ENCODE measurements around the gene RAP1GDS1.

DNA sequence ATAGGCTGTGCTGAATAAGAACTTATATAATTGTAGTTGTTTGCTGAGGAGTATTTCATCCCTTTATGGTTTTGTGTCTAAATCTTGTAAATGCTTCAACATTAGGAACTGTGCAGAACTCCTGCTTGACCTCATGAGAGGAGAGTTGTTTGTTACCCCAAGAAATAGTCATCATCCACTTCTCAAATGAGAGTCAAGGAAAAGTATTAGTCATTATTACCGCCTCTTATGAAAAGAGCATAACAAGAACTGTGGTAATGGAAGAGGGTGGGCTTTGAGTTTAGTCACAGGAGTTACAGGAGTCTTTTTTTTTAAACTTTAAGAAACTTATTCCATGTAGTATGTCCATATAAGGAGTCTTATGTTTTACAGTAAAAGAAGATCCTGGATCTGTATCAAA lies 132.9 kb downstream of the RAP1GDS1 start:
- TF ChIP-seq, protein P1, sequence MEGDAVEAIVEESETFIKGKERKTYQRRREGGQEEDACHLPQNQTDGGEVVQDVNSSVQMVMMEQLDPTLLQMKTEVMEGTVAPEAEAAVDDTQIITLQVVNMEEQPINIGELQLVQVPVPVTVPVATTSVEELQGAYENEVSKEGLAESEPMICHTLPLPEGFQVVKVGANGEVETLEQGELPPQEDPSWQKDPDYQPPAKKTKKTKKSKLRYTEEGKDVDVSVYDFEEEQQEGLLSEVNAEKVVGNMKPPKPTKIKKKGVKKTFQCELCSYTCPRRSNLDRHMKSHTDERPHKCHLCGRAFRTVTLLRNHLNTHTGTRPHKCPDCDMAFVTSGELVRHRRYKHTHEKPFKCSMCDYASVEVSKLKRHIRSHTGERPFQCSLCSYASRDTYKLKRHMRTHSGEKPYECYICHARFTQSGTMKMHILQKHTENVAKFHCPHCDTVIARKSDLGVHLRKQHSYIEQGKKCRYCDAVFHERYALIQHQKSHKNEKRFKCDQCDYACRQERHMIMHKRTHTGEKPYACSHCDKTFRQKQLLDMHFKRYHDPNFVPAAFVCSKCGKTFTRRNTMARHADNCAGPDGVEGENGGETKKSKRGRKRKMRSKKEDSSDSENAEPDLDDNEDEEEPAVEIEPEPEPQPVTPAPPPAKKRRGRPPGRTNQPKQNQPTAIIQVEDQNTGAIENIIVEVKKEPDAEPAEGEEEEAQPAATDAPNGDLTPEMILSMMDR (IDR thresholded peaks at IDR 0.05; ENCODE audit: low read depth, low read length) = no peak
- TF ChIP-seq, protein P2, sequence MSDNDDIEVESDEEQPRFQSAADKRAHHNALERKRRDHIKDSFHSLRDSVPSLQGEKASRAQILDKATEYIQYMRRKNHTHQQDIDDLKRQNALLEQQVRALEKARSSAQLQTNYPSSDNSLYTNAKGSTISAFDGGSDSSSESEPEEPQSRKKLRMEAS (IDR thresholded peaks at IDR 0.05; ENCODE audit: low read depth, low read length) = no peak
- TF ChIP-seq POLR2A (IDR thresholded peaks at IDR 0.05; ENCODE audit: extremely low read depth, insufficient read length) = no peak
- TF ChIP-seq MYC (IDR thresholded peaks at IDR 0.05; ENCODE audit: low read depth, low read length) = no peak

All from NB4 (cell line).